ENCODE measurements around the gene TAGLN2.

Gene TAGLN2

GRCh38 chr1:159943908-159944622 is 18.8 kb upstream of the TAGLN2 start:
- no peak for TF ChIP-seq GATA2 (IDR thresholded peaks at IDR 0.05; ENCODE audit: low read depth, low read length)
- no peak for TF ChIP-seq GATA3 (IDR thresholded peaks at IDR 0.05; ENCODE audit: low read depth, low read length)

GRCh38 chr1:159943278-159943640 is 18.0 kb upstream of the TAGLN2 start:
- TF ChIP-seq GATA3 (IDR thresholded peaks at IDR 0.05; ENCODE audit: low read depth, low read length), result no peak
- no peak for TF ChIP-seq GATA2 (IDR thresholded peaks at IDR 0.05; ENCODE audit: low read depth, low read length)

- TF ChIP-seq GATA3 (IDR thresholded peaks at IDR 0.05; ENCODE audit: low read depth, low read length), result no peak
- no peak for TF ChIP-seq GATA2 (IDR thresholded peaks at IDR 0.05; ENCODE audit: low read depth, low read length)
Measured at GRCh38 chr1:159942632-159943277, 17.4 kb upstream of the TAGLN2 start.

GRCh38 chr1:159941591-159942560 is 16.6 kb upstream of the TAGLN2 start:
- TF ChIP-seq GATA2 (IDR thresholded peaks at IDR 0.05; ENCODE audit: low read depth, low read length) (no peak), GATA3 (IDR thresholded peaks at IDR 0.05; ENCODE audit: low read depth, low read length) (no peak)

- TF ChIP-seq GATA2 (IDR thresholded peaks at IDR 0.05; ENCODE audit: low read depth, low read length), result no peak
Measured at GRCh38 chr1:159941141-159941540, 15.8 kb upstream of the TAGLN2 start.

- TF ChIP-seq GATA3 (IDR thresholded peaks at IDR 0.05; ENCODE audit: low read depth, low read length) (no peak), GATA2 (IDR thresholded peaks at IDR 0.05; ENCODE audit: low read depth, low read length) (no peak)
Measured at GRCh38 chr1:159940006-159940620, 14.8 kb upstream of the TAGLN2 start.

- TF ChIP-seq GATA3 (IDR thresholded peaks at IDR 0.05; ENCODE audit: low read depth, low read length) (no peak), GATA2 (IDR thresholded peaks at IDR 0.05; ENCODE audit: low read depth, low read length) (no peak)
Measured at GRCh38 chr1:159939678-159940002, 14.3 kb upstream of the TAGLN2 start.

- no peak for TF ChIP-seq GATA3 (IDR thresholded peaks at IDR 0.05; ENCODE audit: low read depth, low read length)
- TF ChIP-seq GATA2 (IDR thresholded peaks at IDR 0.05; ENCODE audit: low read depth, low read length), result no peak
Measured at GRCh38 chr1:159938905-159939677, 13.8 kb upstream of the TAGLN2 start.

GRCh38 chr1:159938211-159938852 is 13.0 kb upstream of the TAGLN2 start:
- TF ChIP-seq GATA3 (IDR thresholded peaks at IDR 0.05; ENCODE audit: low read depth, low read length) (no peak), GATA2 (IDR thresholded peaks at IDR 0.05; ENCODE audit: low read depth, low read length) (no peak)

GRCh38 chr1:159937054-159937750 is 11.9 kb upstream of the TAGLN2 start:
- TF ChIP-seq GATA3 (IDR thresholded peaks at IDR 0.05; ENCODE audit: low read depth, low read length), result no peak
- TF ChIP-seq GATA2 (IDR thresholded peaks at IDR 0.05; ENCODE audit: low read depth, low read length), result no peak

GRCh38 chr1:159936273-159936904 is 11.1 kb upstream of the TAGLN2 start:
- TF ChIP-seq GATA3 (IDR thresholded peaks at IDR 0.05; ENCODE audit: low read depth, low read length) (no peak), GATA2 (IDR thresholded peaks at IDR 0.05; ENCODE audit: low read depth, low read length) (no peak)

- no peak for TF ChIP-seq GATA2 (IDR thresholded peaks at IDR 0.05; ENCODE audit: low read depth, low read length)
- no peak for TF ChIP-seq GATA3 (IDR thresholded peaks at IDR 0.05; ENCODE audit: low read depth, low read length)
Measured at GRCh38 chr1:159935719-159936272, 10.5 kb upstream of the TAGLN2 start.

Data from SH-SY5Y (cell line).